Measurements from ENCODE around the gene WNK1. TPM values are rescaled to one million over a fixed set of nuclear protein-coding genes. Genes with fewer than 3 reads are reported as not detected.
A peak's percentile ranks its signal among the peaks of the same experiment; 100 is the strongest.

Gene WNK1
- polyA plus RNA-seq, 4 donors: 12.7 to 48.4 (median 20.2) TPM

DNA sequence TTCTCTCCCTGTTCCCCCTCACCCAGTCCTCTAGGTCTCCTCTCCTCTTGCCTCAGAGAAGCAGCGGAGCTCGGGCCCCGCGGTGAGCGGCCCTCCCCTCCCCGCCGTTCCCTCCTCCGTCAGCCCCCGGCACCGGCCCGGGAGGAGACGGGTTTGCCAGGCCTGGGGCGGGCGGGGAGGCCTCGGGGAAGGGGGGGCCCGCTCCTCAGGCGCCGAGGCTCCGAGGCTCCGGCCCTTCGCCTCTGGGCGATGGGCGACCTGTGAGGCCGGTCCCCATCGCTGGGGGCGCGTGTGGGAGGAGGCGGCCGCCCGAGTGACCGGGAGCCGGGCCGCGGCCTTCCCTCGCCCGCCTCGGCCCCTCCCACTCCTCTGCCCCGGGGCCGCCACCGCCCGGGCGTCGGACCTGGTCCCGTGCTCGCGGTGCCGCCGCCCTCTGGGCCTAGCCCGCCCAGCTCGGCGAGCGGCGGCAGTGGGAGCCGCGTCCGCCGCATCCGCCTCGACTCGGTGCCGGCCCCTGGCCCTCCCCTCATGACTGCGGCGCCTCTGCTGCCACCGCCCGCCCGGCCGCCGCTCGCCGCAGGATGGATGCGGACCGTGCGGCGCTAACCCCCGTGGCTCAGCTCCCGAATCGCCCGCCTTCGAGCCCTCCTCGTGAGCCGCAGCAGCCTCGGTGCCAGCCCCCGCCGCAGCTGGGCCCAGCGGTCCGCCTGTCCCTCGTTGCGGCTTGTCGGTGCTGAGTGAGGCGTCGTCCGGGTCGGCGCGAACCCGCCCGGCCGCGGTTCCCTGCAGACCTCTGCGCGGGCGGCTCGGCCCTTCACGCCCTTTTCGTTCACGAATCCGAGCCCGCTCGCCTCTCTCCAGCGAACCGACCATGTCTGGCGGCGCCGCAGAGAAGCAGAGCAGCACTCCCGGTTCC, 574 bp downstream of the WNK1 start:
- Histone ChIP-seq H3K9me3 (ENCODE audit: control insufficient read depth in 2 of 2, insufficient read depth in 1 of 2, low read depth in 1 of 2, low read length in 1 of 2) (no peaks in the 10 kb centered on the region), H3K4me3 (ENCODE audit: low read depth in 1 of 3, low read length in 3 of 3) (peak overlapping the region; percentile 83 to 97 (median 87)), H3K27me3 (ENCODE audit: control insufficient read depth in 3 of 3, insufficient read depth in 3 of 3, low read length in 3 of 3) (no peaks in the 10 kb centered on the region), H3K4me1 (ENCODE audit: control insufficient read depth in 3 of 3, insufficient read depth in 2 of 3, low read depth in 1 of 3, low read length in 2 of 3) (peaks cover 0 to 8% (median 0%) of the 10 kb centered on the region in 3 donors), H3K27ac (ENCODE audit: low read depth in 1 of 3, low read length in 2 of 3) (peak overlapping the region; percentile 96 to 99 (median 98)), H3K36me3 (ENCODE audit: control insufficient read depth in 3 of 3, insufficient read depth in 2 of 3, low read depth in 1 of 3, low read length in 3 of 3) (peaks cover 0 to 4% (median 0%) of the 10 kb centered on the region in 3 donors)
- FAIRE-seq (no peak), DNase-seq (peak; percentile 73 to 89)
- WGBS, 3 donors: 0% methylated on average over 44 to 115 of the region's 115 CpGs

DNA sequence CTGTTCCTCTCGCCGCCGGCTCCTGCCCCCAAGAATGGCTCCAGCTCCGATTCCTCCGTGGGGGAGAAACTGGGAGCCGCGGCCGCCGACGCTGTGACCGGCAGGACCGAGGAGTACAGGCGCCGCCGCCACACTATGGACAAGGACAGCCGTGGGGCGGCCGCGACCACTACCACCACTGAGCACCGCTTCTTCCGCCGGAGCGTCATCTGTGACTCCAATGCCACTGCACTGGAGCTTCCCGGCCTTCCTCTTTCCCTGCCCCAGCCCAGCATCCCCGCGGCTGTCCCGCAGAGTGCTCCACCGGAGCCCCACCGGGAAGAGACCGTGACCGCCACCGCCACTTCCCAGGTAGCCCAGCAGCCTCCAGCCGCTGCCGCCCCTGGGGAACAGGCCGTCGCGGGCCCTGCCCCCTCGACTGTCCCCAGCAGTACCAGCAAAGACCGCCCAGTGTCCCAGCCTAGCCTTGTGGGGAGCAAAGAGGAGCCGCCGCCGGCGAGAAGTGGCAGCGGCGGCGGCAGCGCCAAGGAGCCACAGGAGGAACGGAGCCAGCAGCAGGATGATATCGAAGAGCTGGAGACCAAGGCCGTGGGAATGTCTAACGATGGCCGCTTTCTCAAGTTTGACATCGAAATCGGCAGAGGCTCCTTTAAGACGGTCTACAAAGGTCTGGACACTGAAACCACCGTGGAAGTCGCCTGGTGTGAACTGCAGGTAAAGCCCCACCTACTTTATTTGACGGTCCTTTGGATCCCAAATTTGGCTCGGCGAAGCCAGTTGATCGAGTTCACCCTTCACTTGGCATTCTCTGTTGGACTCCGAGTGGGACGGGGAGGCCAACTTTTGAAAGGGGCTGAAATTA, 1.5 kb downstream of the WNK1 start:
- peak overlapping the region; percentile 83 to 99 (median 98) for H3K27ac ChIP-seq (ENCODE audit: low read depth in 1 of 3, low read length in 2 of 3)
- no peaks in the 10 kb centered on the region for H3K27me3 ChIP-seq (ENCODE audit: control insufficient read depth in 3 of 3, insufficient read depth in 3 of 3, low read length in 3 of 3)
- H3K4me3 ChIP-seq (ENCODE audit: low read depth in 1 of 3, low read length in 3 of 3): peak overlapping the region; percentile 83 to 97 (median 87)
- H3K36me3 ChIP-seq (ENCODE audit: control insufficient read depth in 3 of 3, insufficient read depth in 2 of 3, low read depth in 1 of 3, low read length in 3 of 3): peaks cover 0 to 4% (median 0%) of the 10 kb centered on the region in 3 donors
- 0 to 1% (median 0%) methylated on average over 54 to 63 of the region's 63 CpGs for WGBS, 3 donors
- no peak for FAIRE-seq
- no peaks in the 10 kb centered on the region for H3K9me3 ChIP-seq (ENCODE audit: control insufficient read depth in 2 of 2, insufficient read depth in 1 of 2, low read depth in 1 of 2, low read length in 1 of 2)
- peak; percentile 45 to 75 for DNase-seq
- peaks cover 0 to 8% (median 0%) of the 10 kb centered on the region in 3 donors for H3K4me1 ChIP-seq (ENCODE audit: control insufficient read depth in 3 of 3, insufficient read depth in 2 of 3, low read depth in 1 of 3, low read length in 2 of 3)

DNA sequence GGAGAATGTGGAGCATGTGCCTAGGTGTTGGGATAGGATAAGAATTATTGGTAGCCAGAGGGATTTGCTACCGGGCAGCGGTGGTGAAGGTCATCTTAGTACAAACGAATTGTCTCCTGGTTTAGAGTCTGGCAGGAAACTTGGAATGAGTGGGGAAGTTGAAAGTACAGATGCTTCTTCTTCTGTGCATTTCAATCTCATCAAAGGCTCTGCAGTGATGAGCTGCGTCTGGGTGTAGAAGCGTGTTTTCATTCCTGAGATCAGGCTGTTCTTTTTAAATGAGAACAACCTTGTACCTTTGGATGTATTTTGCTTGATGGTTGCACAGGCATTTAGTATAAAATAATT, 2.1 kb downstream of the WNK1 start:
- peak overlapping the region; percentile 83 to 99 (median 98) for H3K27ac ChIP-seq (ENCODE audit: low read depth in 1 of 3, low read length in 2 of 3)
- FAIRE-seq: no peak

DNA sequence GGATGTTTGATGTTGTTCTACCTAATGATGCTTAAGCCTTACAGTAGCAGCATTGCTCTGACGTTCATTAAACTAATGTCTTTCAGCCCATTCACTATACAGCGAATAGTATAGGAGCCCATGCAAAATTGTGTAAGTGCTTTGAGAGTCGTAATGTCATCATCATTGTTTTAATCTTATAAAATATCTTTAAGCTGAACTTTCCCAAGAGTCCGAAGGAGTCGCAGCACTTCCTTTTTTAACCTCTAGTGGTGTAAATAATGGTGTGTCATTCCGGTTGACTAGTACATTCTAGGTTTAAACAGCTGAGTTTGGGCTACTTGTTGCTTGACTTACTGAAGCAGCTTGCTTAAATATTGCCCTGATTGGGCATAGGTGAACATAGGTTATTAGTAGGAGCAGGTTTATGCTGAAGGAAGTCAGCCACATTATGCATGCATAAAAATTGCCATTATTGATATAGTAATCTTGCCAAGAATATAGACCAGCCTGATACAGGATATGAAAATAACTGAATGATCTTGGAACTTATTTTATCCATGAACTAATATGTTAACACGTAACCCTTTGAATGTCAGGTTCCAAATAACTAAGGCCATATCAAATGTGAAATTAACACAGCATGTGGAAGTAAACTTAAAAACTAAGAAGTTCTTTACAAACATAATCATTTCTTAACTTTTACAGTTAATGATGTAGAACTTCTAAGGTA, 2.6 kb downstream of the WNK1 start:
- 0 to 2% (median 2%) methylated on average over 7 of the region's 7 CpGs for WGBS, 3 donors
- no peaks in the 10 kb centered on the region for H3K9me3 ChIP-seq (ENCODE audit: control insufficient read depth in 2 of 2, insufficient read depth in 1 of 2, low read depth in 1 of 2, low read length in 1 of 2)
- H3K27me3 ChIP-seq (ENCODE audit: control insufficient read depth in 3 of 3, insufficient read depth in 3 of 3, low read length in 3 of 3): no peaks in the 10 kb centered on the region
- peak; percentile 53 to 65 for DNase-seq
- peak overlapping the region in 2 of 3 donors; percentile 8 to 27 for H3K27ac ChIP-seq (ENCODE audit: low read depth in 1 of 3, low read length in 2 of 3)
- peaks cover 0 to 8% (median 0%) of the 10 kb centered on the region in 3 donors for H3K4me1 ChIP-seq (ENCODE audit: control insufficient read depth in 3 of 3, insufficient read depth in 2 of 3, low read depth in 1 of 3, low read length in 2 of 3)
- no peak for FAIRE-seq
- H3K4me3 ChIP-seq (ENCODE audit: low read depth in 1 of 3, low read length in 3 of 3): peak overlapping the region; percentile 19 to 87 (median 83)
- H3K36me3 ChIP-seq (ENCODE audit: control insufficient read depth in 3 of 3, insufficient read depth in 2 of 3, low read depth in 1 of 3, low read length in 3 of 3): peaks cover 0 to 4% (median 0%) of the 10 kb centered on the region in 3 donors

More for the DNA sequence above, 2.1 kb downstream of the WNK1 start:
- H3K4me1 ChIP-seq (ENCODE audit: control insufficient read depth in 3 of 3, insufficient read depth in 2 of 3, low read depth in 1 of 3, low read length in 2 of 3): peaks cover 0 to 8% (median 0%) of the 10 kb centered on the region in 3 donors
- peak in 1 of 2 donors; percentile 19 for DNase-seq
- H3K36me3 ChIP-seq (ENCODE audit: control insufficient read depth in 3 of 3, insufficient read depth in 2 of 3, low read depth in 1 of 3, low read length in 3 of 3): peaks cover 0 to 4% (median 0%) of the 10 kb centered on the region in 3 donors
- H3K9me3 ChIP-seq (ENCODE audit: control insufficient read depth in 2 of 2, insufficient read depth in 1 of 2, low read depth in 1 of 2, low read length in 1 of 2): no peaks in the 10 kb centered on the region
- WGBS, 3 donors: 0 to 1% (median 0%) methylated on average over 5 of the region's 5 CpGs
- peak overlapping the region; percentile 83 to 97 (median 87) for H3K4me3 ChIP-seq (ENCODE audit: low read depth in 1 of 3, low read length in 3 of 3)
- no peaks in the 10 kb centered on the region for H3K27me3 ChIP-seq (ENCODE audit: control insufficient read depth in 3 of 3, insufficient read depth in 3 of 3, low read length in 3 of 3)

DNA sequence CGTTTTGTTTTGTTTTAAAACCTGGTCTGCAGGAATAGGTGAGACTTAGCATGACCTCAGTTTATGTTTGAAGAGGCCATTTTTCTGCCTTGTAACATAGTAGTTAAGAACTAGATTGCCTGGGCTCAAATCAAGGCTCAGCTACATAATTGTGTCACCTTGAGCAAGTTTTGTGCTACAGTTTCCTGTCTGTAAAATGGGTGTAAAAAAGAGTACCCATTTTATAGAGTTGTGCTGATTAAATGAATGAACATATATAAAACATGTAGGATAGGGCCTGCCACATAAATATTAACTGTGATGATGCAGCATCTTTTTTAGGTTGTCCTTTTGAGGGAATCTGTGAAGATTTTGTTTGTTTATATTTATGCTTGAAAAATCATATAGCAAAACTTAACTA, 7.2 kb downstream of the WNK1 start:
- Histone ChIP-seq H3K27me3 (ENCODE audit: control insufficient read depth in 3 of 3, insufficient read depth in 3 of 3, low read length in 3 of 3) (no peaks in the 10 kb centered on the region), H3K9me3 (ENCODE audit: control insufficient read depth in 2 of 2, insufficient read depth in 1 of 2, low read depth in 1 of 2, low read length in 1 of 2) (no peaks in the 10 kb centered on the region), H3K27ac (ENCODE audit: low read depth in 1 of 3, low read length in 2 of 3) (no peak overlapping the region), H3K4me3 (ENCODE audit: low read depth in 1 of 3, low read length in 3 of 3) (no peak overlapping the region), H3K36me3 (ENCODE audit: control insufficient read depth in 3 of 3, insufficient read depth in 2 of 3, low read depth in 1 of 3, low read length in 3 of 3) (peaks cover 0 to 6% (median 2%) of the 10 kb centered on the region in 3 donors), H3K4me1 (ENCODE audit: control insufficient read depth in 3 of 3, insufficient read depth in 2 of 3, low read depth in 1 of 3, low read length in 2 of 3) (no peaks in the 10 kb centered on the region)
- DNase-seq (no peak), FAIRE-seq (no peak)
- WGBS, 3 donors: 63 to 78% (median 71%) methylated on average over 1 of the region's 1 CpG

DNA sequence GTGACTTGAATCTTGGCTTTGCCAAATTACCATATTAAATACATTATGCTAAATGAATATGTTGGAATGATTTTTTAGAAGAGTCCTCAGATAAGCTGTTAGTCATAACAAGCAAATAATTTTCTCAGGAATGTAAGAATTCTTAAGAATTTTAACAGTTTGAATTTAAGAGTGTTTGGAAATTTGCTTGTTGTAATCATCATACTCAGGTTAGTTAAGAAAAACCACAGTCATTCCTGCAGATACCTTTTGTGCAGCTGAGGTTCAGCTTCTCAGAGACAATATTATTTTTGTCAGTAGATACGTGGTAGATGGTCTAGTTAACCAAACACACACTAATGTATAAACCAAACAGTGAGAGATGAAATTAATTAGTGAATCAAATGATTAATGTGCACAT, 8.9 kb downstream of the WNK1 start:
- DNase-seq: no peak
- WGBS, 3 donors: 59 to 67% (median 64%) methylated on average over 1 of the region's 1 CpG
- no peak for FAIRE-seq
- H3K9me3 ChIP-seq (ENCODE audit: control insufficient read depth in 2 of 2, insufficient read depth in 1 of 2, low read depth in 1 of 2, low read length in 1 of 2): no peaks in the 10 kb centered on the region
- no peaks in the 10 kb centered on the region for H3K4me1 ChIP-seq (ENCODE audit: control insufficient read depth in 3 of 3, insufficient read depth in 2 of 3, low read depth in 1 of 3, low read length in 2 of 3)
- peaks cover 0 to 10% (median 2%) of the 10 kb centered on the region in 3 donors for H3K36me3 ChIP-seq (ENCODE audit: control insufficient read depth in 3 of 3, insufficient read depth in 2 of 3, low read depth in 1 of 3, low read length in 3 of 3)
- no peaks in the 10 kb centered on the region for H3K27me3 ChIP-seq (ENCODE audit: control insufficient read depth in 3 of 3, insufficient read depth in 3 of 3, low read length in 3 of 3)
- H3K27ac ChIP-seq (ENCODE audit: low read depth in 1 of 3, low read length in 2 of 3): no peak overlapping the region
- no peak overlapping the region for H3K4me3 ChIP-seq (ENCODE audit: low read depth in 1 of 3, low read length in 3 of 3)

DNA sequence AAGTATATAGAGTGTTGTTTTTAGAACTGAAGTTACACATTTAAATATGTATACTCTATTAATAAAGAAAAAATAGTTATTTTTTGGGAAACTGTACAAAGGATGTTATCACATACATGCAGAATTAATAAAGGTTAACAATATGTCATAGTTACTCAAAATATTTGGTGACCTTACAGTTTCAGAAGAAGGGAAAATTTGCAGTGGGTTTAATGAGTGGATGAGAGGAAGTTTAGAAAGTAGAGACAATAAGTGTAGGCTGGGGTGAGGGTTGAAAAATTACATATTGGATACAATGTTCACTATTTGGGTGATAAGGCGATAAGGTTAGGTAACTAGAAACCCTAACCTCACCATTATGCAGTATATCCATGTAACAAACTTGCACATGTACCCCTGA, 13.5 kb downstream of the WNK1 start:
- Histone ChIP-seq H3K4me1 (ENCODE audit: control insufficient read depth in 3 of 3, insufficient read depth in 2 of 3, low read depth in 1 of 3, low read length in 2 of 3) (no peaks in the 10 kb centered on the region), H3K27me3 (ENCODE audit: control insufficient read depth in 3 of 3, insufficient read depth in 3 of 3, low read length in 3 of 3) (no peaks in the 10 kb centered on the region), H3K27ac (ENCODE audit: low read depth in 1 of 3, low read length in 2 of 3) (no peak overlapping the region), H3K4me3 (ENCODE audit: low read depth in 1 of 3, low read length in 3 of 3) (no peak overlapping the region), H3K36me3 (ENCODE audit: control insufficient read depth in 3 of 3, insufficient read depth in 2 of 3, low read depth in 1 of 3, low read length in 3 of 3) (peaks cover 0 to 16% (median 2%) of the 10 kb centered on the region in 3 donors), H3K9me3 (ENCODE audit: control insufficient read depth in 2 of 2, insufficient read depth in 1 of 2, low read depth in 1 of 2, low read length in 1 of 2) (no peaks in the 10 kb centered on the region)
- 91 to 100% (median 100%) methylated on average over 1 of the region's 1 CpG for WGBS, 3 donors
- DNase-seq: no peak
- FAIRE-seq: no peak

DNA sequence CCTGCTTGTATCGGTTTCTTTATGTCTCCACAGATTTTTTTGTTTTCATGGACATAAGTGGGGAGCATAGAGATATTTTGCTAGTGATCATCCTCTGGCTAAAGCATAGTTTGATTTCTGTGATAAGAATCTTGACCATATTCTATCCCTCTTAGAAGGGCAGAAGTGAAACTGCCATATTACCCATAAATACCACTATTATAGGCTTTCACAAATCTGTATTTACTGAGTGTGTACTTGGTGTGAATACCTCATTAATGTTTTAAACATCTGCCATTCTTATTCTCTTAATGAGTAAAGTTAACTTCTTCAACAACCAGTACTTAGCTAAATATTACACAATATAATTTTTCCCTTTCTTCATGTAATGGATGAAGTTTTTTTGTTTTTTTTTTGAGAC, 16.1 kb downstream of the WNK1 start:
- no peak for DNase-seq
- H3K9me3 ChIP-seq (ENCODE audit: control insufficient read depth in 2 of 2, insufficient read depth in 1 of 2, low read depth in 1 of 2, low read length in 1 of 2): no peaks in the 10 kb centered on the region
- no peak overlapping the region for H3K27ac ChIP-seq (ENCODE audit: low read depth in 1 of 3, low read length in 2 of 3)
- H3K36me3 ChIP-seq (ENCODE audit: control insufficient read depth in 3 of 3, insufficient read depth in 2 of 3, low read depth in 1 of 3, low read length in 3 of 3): peaks cover 0 to 10% (median 0%) of the 10 kb centered on the region in 3 donors
- peaks cover 0 to 3% (median 0%) of the 10 kb centered on the region in 3 donors for H3K4me1 ChIP-seq (ENCODE audit: control insufficient read depth in 3 of 3, insufficient read depth in 2 of 3, low read depth in 1 of 3, low read length in 2 of 3)
- no peak overlapping the region for H3K4me3 ChIP-seq (ENCODE audit: low read depth in 1 of 3, low read length in 3 of 3)
- no peak for FAIRE-seq
- no peaks in the 10 kb centered on the region for H3K27me3 ChIP-seq (ENCODE audit: control insufficient read depth in 3 of 3, insufficient read depth in 3 of 3, low read length in 3 of 3)
- 96 to 100% (median 98%) methylated on average over 1 of the region's 1 CpG for WGBS, 3 donors
